DND-41 (cell line): ENCODE measurements around the gene PHF21B.

Experiments used
- EZH2 ChIP-seq: IDR thresholded peaks from 3 replicates; pipeline ENCODE4 v1.6.1; 2012; ENCODE audit warnings: borderline replicate concordance, low read depth, mild to moderate bottlenecking, moderate library complexity, low read length, inconsistent platforms; ENCODE audit not compliant: severe bottlenecking
- TF ChIP-seq, protein P1 (sequence below): IDR thresholded peaks from 2 replicates; pipeline ENCODE4 v1.5.1; 2012; ENCODE audit warnings: borderline replicate concordance, low read length, moderate library complexity, mild to moderate bottlenecking; ENCODE audit not compliant: poor library complexity, severe bottlenecking; ENCODE audit errors: extremely low read depth

- TF ChIP-seq, protein P1, sequence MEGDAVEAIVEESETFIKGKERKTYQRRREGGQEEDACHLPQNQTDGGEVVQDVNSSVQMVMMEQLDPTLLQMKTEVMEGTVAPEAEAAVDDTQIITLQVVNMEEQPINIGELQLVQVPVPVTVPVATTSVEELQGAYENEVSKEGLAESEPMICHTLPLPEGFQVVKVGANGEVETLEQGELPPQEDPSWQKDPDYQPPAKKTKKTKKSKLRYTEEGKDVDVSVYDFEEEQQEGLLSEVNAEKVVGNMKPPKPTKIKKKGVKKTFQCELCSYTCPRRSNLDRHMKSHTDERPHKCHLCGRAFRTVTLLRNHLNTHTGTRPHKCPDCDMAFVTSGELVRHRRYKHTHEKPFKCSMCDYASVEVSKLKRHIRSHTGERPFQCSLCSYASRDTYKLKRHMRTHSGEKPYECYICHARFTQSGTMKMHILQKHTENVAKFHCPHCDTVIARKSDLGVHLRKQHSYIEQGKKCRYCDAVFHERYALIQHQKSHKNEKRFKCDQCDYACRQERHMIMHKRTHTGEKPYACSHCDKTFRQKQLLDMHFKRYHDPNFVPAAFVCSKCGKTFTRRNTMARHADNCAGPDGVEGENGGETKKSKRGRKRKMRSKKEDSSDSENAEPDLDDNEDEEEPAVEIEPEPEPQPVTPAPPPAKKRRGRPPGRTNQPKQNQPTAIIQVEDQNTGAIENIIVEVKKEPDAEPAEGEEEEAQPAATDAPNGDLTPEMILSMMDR: no peak
- TF ChIP-seq EZH2: no peak
These were observed 126.8 kb downstream of the PHF21B start for GRCh38 chr22:44883011-44883421.
